OCI-LY3 (cell line): ENCODE results near the gene DDX1.

Experiments
- H2AFZ ChIP-seq: fragments of 200-600, 300-600 bp; shearing (Covaris generic); 2 replicates; pipeline ENCODE4 v1.6.0; 2014; ENCODE audit warnings: antibody characterized with exemption, low read depth, low read length
- H3K27ac ChIP-seq: fragments of 200-600, 300-600 bp; sonication (generic); 2 replicates; pipeline ENCODE4 v1.5.1; 2014; ENCODE audit warnings: mild to moderate bottlenecking, low read length, moderate library complexity, mixed read lengths
- H3K27me3 ChIP-seq: fragments of 200-600, 300-600 bp; sonication (generic); 2 replicates; pipeline ENCODE4 v1.6.1; 2014; ENCODE audit warnings: low read depth, low read length, mixed read lengths
- H3K36me3 ChIP-seq: fragments of 200-600, 300-600 bp; sonication (generic); replicated peaks from 2 replicates; pipeline ENCODE3; 2014; ENCODE audit warnings: low read depth, low read length, mixed read lengths
- H3K4me1 ChIP-seq: fragments of 300-600, 200-600 bp; sonication (generic); 2 replicates; pipeline ENCODE4 v1.6.1; 2014; ENCODE audit warnings: low read length, mixed read lengths
- H3K4me2 ChIP-seq: fragments of 200-600, 300-600 bp; sonication (generic); 2 replicates; pipeline ENCODE4 v1.6.1; 2014; ENCODE audit warnings: low read length, mixed read lengths
- H3K4me3 ChIP-seq: fragments of 300-600, 200-600 bp; sonication (generic); 2 replicates; pipeline ENCODE4 v1.5.1; 2014; ENCODE audit warnings: antibody characterized with exemption, mild to moderate bottlenecking, low read length, moderate library complexity
- H3K79me2 ChIP-seq: fragments of 300-600, 200-600 bp; shearing (Covaris generic); 2 replicates; pipeline ENCODE4 v1.6.1; 2014; ENCODE audit warnings: mild to moderate bottlenecking, low read length, mixed read lengths
- H3K9ac ChIP-seq: fragments of 300-600, 200-600 bp; shearing (Covaris generic); 2 replicates; pipeline ENCODE4 v1.6.0; 2014; ENCODE audit warnings: mild to moderate bottlenecking, low read length, moderate library complexity
- H3K9me3 ChIP-seq: fragments of 200-600, 300-600 bp; shearing (Covaris generic); 2 replicates; pipeline ENCODE4 v1.6.1; 2014; ENCODE audit warnings: low read length, mixed read lengths; ENCODE audit not compliant: insufficient read depth
- H4K20me1 ChIP-seq: fragments of 200-600, 300-600 bp; sonication (generic); 2 replicates; pipeline ENCODE4 v1.6.1; 2016; ENCODE audit warnings: low read length, mixed read lengths; ENCODE audit not compliant: insufficient read depth
- EZH2phosphoT487 ChIP-seq: fragments of 200-600 bp; shearing (Covaris generic); IDR thresholded peaks from 2 replicates; pipeline ENCODE4 v1.6.1; 2018; ENCODE audit warnings: antibody characterized with exemption, mixed run types, low read depth
- TF ChIP-seq, protein P1 (sequence below): fragments of 200-600, 300-600 bp; sonication (generic); IDR thresholded peaks from 2 replicates; pipeline ENCODE4 v1.5.1; 2014; ENCODE audit warnings: antibody characterized with exemption, low read length, low read depth

The DDX1 gene

DNA sequence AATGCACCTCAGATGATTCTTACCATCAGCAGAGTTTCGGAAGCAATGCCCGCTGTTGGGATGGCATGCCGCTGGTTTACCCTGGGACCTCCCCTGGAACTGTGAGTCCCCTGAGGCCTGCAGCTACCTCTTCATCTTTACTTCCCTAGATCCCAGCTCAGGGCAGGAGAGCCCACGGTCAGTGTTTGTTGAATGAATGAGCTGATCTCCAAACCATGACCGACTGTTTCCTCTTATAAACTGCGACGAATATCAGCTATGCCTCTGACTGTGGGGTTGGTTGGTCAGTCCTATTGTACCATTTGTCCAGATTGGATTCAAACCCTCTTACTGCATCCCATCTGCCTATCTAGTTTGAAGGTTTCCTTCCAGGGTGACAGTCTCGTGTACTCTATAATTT is 64.4 kb downstream of the DDX1 start:
- H3K79me2 ChIP-seq: no peaks in the 10 kb centered on the region
- TF ChIP-seq, protein P1, sequence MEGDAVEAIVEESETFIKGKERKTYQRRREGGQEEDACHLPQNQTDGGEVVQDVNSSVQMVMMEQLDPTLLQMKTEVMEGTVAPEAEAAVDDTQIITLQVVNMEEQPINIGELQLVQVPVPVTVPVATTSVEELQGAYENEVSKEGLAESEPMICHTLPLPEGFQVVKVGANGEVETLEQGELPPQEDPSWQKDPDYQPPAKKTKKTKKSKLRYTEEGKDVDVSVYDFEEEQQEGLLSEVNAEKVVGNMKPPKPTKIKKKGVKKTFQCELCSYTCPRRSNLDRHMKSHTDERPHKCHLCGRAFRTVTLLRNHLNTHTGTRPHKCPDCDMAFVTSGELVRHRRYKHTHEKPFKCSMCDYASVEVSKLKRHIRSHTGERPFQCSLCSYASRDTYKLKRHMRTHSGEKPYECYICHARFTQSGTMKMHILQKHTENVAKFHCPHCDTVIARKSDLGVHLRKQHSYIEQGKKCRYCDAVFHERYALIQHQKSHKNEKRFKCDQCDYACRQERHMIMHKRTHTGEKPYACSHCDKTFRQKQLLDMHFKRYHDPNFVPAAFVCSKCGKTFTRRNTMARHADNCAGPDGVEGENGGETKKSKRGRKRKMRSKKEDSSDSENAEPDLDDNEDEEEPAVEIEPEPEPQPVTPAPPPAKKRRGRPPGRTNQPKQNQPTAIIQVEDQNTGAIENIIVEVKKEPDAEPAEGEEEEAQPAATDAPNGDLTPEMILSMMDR: no peak
- no peak overlapping the region for H3K4me3 ChIP-seq
- peaks cover 21% of the 10 kb centered on the region for H3K27me3 ChIP-seq
- H3K9me3 ChIP-seq: no peaks in the 10 kb centered on the region
- H3K36me3 ChIP-seq: no peaks in the 10 kb centered on the region
- no peak overlapping the region for H2AFZ ChIP-seq
- H3K4me2 ChIP-seq: no peak overlapping the region
- H3K4me1 ChIP-seq: no peaks in the 10 kb centered on the region
- no peak overlapping the region for H3K27ac ChIP-seq
- H3K9ac ChIP-seq: no peak overlapping the region
- H4K20me1 ChIP-seq: no peaks in the 10 kb centered on the region

DNA sequence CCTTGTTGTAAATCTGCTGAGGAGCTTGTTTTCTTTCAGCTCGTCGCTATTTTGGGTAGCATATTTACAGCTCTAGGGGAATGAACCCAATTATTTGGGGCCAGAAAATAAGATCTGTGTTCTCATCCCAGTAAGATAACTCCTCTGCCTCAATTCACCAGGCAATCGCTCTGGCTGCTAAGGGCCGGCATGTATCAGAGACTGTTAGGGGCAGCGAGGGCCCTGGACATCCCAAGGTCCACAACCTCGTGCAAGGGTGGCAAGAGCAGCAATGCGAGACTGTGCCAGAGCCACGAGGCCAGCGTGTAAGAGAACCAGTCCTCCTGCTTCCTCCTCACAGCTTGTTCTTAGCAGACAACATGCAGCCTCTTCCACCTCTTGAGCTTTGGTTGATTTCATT is 66.1 kb downstream of the DDX1 start:
- H3K27me3 ChIP-seq: peaks cover 29% of the 10 kb centered on the region

DNA sequence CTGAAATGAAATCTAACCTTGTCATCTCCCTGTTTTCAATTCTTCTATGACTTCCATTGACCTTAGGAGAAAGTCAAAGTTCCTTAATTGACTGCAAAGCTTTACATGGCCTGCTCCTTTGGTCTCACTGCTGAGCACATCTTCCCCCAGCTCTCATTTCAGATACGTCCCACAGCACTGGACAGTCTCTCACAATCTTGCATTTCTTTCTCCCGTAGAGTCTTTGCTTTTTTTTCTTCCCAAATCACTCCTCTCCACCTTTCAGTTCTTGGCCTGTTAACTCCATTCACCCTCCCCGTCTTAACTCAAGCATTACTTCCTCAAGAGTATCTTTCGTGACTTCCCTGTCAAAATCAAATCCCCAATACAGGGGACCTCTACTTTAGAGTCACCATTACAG is 67.2 kb downstream of the DDX1 start:
- Histone ChIP-seq H3K79me2 (no peaks in the 10 kb centered on the region), H2AFZ (no peak overlapping the region), H3K9ac (no peak overlapping the region), H4K20me1 (no peaks in the 10 kb centered on the region), H3K36me3 (no peaks in the 10 kb centered on the region), H3K4me1 (no peaks in the 10 kb centered on the region), H3K27ac (no peak overlapping the region), H3K4me2 (no peak overlapping the region), H3K27me3 (peaks cover 29% of the 10 kb centered on the region), H3K9me3 (no peaks in the 10 kb centered on the region), H3K4me3 (no peak overlapping the region)
- TF ChIP-seq, protein P1: no peak
- no peak for TF ChIP-seq EZH2phosphoT487

More for the DNA sequence above, 66.1 kb downstream of the DDX1 start:
- no peaks in the 10 kb centered on the region for H3K9me3 ChIP-seq
- H3K79me2 ChIP-seq: no peaks in the 10 kb centered on the region
- no peaks in the 10 kb centered on the region for H3K36me3 ChIP-seq
- H3K4me3 ChIP-seq: no peak overlapping the region
- no peaks in the 10 kb centered on the region for H3K4me1 ChIP-seq
- H2AFZ ChIP-seq: no peak overlapping the region
- no peaks in the 10 kb centered on the region for H4K20me1 ChIP-seq
- TF ChIP-seq, protein P1: no peak
- TF ChIP-seq EZH2phosphoT487: no peak
- H3K27ac ChIP-seq: no peak overlapping the region
- no peak overlapping the region for H3K9ac ChIP-seq
- H3K4me2 ChIP-seq: no peak overlapping the region

DNA sequence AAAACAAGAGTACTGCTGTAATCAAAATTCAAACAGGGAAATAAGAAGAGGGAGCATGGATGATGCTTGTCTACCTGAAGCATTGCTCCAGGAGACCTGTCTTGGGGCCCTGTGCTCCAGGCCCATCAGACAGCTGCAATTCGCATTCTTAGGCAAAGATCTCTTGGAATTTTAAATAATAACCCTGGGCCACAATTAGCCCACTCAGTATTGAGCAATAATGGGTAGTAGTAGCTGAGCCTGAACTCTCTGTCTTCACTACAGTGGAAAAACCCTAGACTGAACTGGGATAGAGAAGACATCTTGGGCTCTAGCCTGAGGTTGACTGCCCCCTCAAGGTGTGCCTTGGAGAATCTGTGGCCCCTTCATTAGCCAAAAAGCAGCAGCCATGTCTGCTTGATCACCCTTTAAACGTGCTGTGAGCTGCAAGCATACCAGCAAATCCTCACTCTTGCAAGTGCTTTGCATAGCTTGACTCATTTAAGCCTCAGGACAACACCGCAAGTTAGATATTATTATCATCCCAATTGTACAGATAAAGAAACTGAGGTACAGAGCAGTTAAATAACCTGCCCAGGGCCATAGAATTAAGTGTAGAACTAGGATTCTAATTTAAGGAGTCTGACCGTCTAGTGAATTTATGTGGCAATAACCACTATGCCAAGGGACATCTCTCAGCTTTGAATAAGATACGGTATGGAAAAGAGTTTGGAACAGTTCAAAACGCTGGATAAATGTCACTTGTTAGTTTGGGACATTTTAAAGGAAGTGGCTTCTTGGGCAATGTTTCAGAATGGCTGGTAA is 69.0 kb downstream of the DDX1 start:
- TF ChIP-seq, protein P1: no peak
- TF ChIP-seq EZH2phosphoT487: no peak
- H3K36me3 ChIP-seq: no peaks in the 10 kb centered on the region
- no peak overlapping the region for H3K27ac ChIP-seq
- no peaks in the 10 kb centered on the region for H3K79me2 ChIP-seq
- H3K4me1 ChIP-seq: no peaks in the 10 kb centered on the region
- H3K9me3 ChIP-seq: no peaks in the 10 kb centered on the region
- H3K4me3 ChIP-seq: no peak overlapping the region
- H3K4me2 ChIP-seq: no peak overlapping the region
- no peaks in the 10 kb centered on the region for H4K20me1 ChIP-seq
- H3K27me3 ChIP-seq: peaks cover 32% of the 10 kb centered on the region
- no peak overlapping the region for H2AFZ ChIP-seq
- no peak overlapping the region for H3K9ac ChIP-seq
